Measurements from ENCODE around the gene PSMA5.
"Not testable (repeated sequence)": the region's sequence is repeated elsewhere in the genome, so short reads cannot be mapped to it uniquely, and the experiment has no call there.

The PSMA5 gene

DNA sequence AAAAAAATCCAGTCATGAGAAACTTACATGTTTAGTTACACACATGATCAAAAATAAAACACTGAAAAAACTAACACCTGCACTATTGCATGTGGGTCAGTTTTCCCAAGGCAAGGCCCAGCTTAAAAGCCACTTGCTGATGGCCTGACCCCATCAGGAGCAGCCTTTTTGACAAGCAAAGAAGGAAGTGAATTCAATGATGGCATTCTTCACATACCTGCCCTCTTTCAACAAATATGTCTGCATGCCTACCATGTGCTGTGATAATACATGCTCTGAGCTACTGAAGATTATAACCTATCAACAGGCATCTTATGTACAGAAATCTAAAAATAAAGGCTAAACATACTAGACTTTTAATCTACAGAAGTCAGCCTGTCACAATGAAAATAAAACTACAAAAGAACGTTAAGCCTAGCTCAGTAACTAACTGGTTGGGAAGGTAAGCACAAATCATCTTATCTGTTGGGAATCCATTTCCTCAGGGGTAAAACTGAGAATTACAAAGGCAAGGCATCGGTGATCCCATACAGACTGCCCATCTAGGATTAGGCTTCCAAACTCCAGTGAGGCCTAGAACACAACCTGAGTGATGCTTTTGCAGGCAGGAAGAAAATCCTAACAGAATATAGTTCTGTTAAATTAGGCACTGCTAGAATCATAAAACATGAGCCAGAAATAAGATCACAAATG is 43.0 kb downstream of the PSMA5 start:
- FAIRE-seq (no peak), DNase-seq (ENCODE audit: insufficient read length, low spot score) (no peak)
- TF ChIP-seq, protein P1, sequence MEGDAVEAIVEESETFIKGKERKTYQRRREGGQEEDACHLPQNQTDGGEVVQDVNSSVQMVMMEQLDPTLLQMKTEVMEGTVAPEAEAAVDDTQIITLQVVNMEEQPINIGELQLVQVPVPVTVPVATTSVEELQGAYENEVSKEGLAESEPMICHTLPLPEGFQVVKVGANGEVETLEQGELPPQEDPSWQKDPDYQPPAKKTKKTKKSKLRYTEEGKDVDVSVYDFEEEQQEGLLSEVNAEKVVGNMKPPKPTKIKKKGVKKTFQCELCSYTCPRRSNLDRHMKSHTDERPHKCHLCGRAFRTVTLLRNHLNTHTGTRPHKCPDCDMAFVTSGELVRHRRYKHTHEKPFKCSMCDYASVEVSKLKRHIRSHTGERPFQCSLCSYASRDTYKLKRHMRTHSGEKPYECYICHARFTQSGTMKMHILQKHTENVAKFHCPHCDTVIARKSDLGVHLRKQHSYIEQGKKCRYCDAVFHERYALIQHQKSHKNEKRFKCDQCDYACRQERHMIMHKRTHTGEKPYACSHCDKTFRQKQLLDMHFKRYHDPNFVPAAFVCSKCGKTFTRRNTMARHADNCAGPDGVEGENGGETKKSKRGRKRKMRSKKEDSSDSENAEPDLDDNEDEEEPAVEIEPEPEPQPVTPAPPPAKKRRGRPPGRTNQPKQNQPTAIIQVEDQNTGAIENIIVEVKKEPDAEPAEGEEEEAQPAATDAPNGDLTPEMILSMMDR (IDR thresholded peaks at IDR 0.05; ENCODE audit: insufficient read depth, missing control alignments), result no peak

GRCh38 chr1:109381573-109381972 is 44.7 kb downstream of the PSMA5 start:
- DNase-seq (ENCODE audit: insufficient read length, low spot score), result no peak
- FAIRE-seq, result no peak
- TF ChIP-seq, protein P1 (IDR thresholded peaks at IDR 0.05; ENCODE audit: insufficient read depth, missing control alignments), result no peak

DNA sequence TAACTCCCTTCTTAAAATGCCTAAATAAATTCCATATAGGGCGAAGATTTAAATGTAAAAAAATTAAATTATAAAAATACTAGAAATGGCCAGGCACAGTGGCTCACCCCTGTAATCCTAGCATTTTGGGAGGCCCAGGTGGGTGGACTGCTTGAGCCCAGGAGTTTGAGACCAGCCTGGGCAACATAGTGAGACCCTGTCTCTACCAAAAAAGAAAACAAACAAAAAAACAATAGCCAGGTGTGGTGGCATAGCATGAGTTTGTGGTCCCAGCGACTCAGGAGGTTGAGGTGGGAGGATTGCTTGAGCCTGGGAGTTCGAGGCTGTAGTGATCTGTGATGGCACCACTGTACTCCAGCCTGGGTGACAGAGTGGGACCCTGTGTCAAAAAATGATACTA is 46.3 kb downstream of the PSMA5 start:
- no peak for FAIRE-seq
- DNase-seq (ENCODE audit: insufficient read length, low spot score), result no peak

GRCh38 chr1:109379422-109379821 is 46.8 kb downstream of the PSMA5 start:
- DNase-seq (ENCODE audit: insufficient read length, low spot score), result no peak
- TF ChIP-seq, protein P1 (IDR thresholded peaks at IDR 0.05; ENCODE audit: insufficient read depth, missing control alignments), result no peak
- FAIRE-seq, result no peak

More for the DNA sequence above, 46.3 kb downstream of the PSMA5 start:
- TF ChIP-seq, protein P1 (IDR thresholded peaks at IDR 0.05; ENCODE audit: insufficient read depth, missing control alignments), result no peak

- no peak for DNase-seq (ENCODE audit: insufficient read length, low spot score)
- TF ChIP-seq, protein P1 (IDR thresholded peaks at IDR 0.05; ENCODE audit: insufficient read depth, missing control alignments), result no peak
- FAIRE-seq, result no peak
These were observed 48.5 kb downstream of the PSMA5 start for GRCh38 chr1:109377698-109378097.

DNA sequence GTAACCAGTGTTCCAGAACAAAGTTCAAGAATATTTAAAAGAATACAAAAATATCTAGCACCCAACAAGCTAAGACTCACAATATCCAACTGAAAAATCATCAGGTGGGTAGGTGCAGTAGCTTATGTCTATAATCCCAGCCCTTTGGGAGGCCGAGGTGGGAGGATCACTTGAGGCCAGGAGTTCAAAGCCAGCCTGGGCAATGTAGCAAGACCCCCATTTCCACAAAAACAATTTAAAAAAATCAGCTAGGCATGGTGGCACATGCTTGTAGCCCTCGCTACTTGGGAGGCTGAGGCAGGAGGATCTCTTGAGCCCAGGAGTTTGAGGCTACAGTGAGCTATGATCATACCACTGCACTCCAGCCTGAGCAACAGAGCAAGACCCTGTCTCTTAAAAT is 52.6 kb downstream of the PSMA5 start:
- DNase-seq (ENCODE audit: insufficient read length, low spot score), result not testable (repeated sequence)

DNA sequence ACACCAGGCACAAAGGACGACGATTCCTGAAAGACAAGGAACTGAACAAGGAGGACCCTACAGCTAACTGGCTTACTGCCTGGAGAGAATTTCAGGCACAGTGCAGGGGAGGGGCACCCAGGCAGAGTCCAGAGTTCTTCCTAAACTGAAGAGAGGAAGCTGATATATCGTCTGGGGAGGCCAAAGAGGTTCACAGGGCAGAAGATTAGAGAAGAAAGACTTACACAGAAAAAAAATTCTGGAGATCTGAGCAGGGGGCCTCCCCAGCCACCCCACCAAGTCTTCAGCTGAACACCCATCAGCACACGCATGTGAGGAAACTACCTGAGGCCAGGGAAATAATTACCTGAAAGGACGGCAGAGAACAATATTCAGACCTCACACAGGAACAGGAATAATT is 53.1 kb downstream of the PSMA5 start:
- DNase-seq (ENCODE audit: insufficient read length, low spot score) (no peak), FAIRE-seq (no peak)
- TF ChIP-seq, protein P1 (IDR thresholded peaks at IDR 0.05; ENCODE audit: insufficient read depth, missing control alignments), result no peak

More for the DNA sequence above, 52.6 kb downstream of the PSMA5 start:
- FAIRE-seq, result not testable (repeated sequence)
